B cell (primary cell): ENCODE measurements around the gene LMAN2. TPM values are rescaled to one million over a fixed set of nuclear protein-coding genes. Genes with fewer than 3 reads are reported as not detected.
"Not testable (repeated sequence)": the region's sequence is repeated elsewhere in the genome, so short reads cannot be mapped to it uniquely, and the experiment has no call there.

Source experiments
- ATAC-seq: fragments of 200-7000 bp; cut with Tn5 transposase; one replicate; pipeline ENCODE4 v1.10.0; 2021; ENCODE audit warnings: low read depth, mild to moderate bottlenecking, moderate number of reproducible peaks, moderate library complexity
- CTCF ChIA-PET: fragments of 350-600 bp; sonication (Branson Sonifier 250); formaldehyde crosslinking; loops from one replicate; lab custom pipeline; 2021; ENCODE audit warnings: antibody characterized with exemption, inconsistent platforms; lab: Charles Lee
- POLR2A ChIA-PET: fragments of 350-600 bp; sonication (Branson Sonifier 250); formaldehyde crosslinking; loops from one replicate; lab custom pipeline; 2021; ENCODE audit warnings: antibody characterized with exemption; lab: Charles Lee
- DNase-seq: peaks from one replicate; pipeline ENCODE4 v3.0.0; 2013
- H2AFZ ChIP-seq: 2 replicates; pipeline ENCODE4 v1.6.1; 2012; ENCODE audit warnings: mild to moderate bottlenecking, low read depth, low read length; ENCODE audit not compliant: insufficient read depth, poor library complexity, severe bottlenecking
- H3K27ac ChIP-seq, 2 donors: 1 replicate in 1 of 2; 2 replicates in 1 of 2; pipeline ENCODE4 v1.5.1; 2012 to 2013; ENCODE audit warnings: low read length in 2 of 2, mild to moderate bottlenecking in 2 of 2, moderate library complexity in 1 of 2
- H3K27me3 ChIP-seq, 4 experiments: fragments of 200-600 bp in 1 of 4; sonication (generic) in 1 of 4; replicated peaks in 1 of 4; 1 replicate in 2 of 4; 2 replicates in 2 of 4; pipeline versions ENCODE4 v1.6.1 to v1.7.0; 2013 to 2016; ENCODE audit warnings: low read length in 3 of 4, mild to moderate bottlenecking in 2 of 4, mixed read lengths in 1 of 4, moderate library complexity in 1 of 4; ENCODE audit not compliant: insufficient read depth in 4 of 4, control insufficient read depth in 3 of 4; ENCODE audit errors: control extremely low read depth in 1 of 4
- H3K36me3 ChIP-seq, 2 experiments: replicated peaks in 1 of 2; 1 replicate in 1 of 2; 2 replicates in 1 of 2; pipeline versions ENCODE4 v1.6.1 to v1.7.1; 2013; ENCODE audit warnings: low read length in 1 of 2; ENCODE audit not compliant: insufficient read depth in 2 of 2, control insufficient read depth in 1 of 2; ENCODE audit errors: control extremely low read depth in 1 of 2, extremely low read depth in 1 of 2
- H3K4me1 ChIP-seq, 2 donors: fragments of 200-600 bp in 1 of 2; sonication (generic) in 1 of 2; 1 replicate in 1 of 2; 2 replicates in 1 of 2; pipeline versions ENCODE4 v1.5.1 to v1.6.1; 2013 to 2017; ENCODE audit warnings: low read length in 2 of 2; ENCODE audit not compliant: control insufficient read depth in 2 of 2, insufficient read depth in 2 of 2
- H3K4me2 ChIP-seq: replicated peaks from 2 replicates; pipeline ENCODE3; 2012; ENCODE audit warnings: mild to moderate bottlenecking, low read depth, low read length; ENCODE audit not compliant: poor library complexity, severe bottlenecking
- H3K4me3 ChIP-seq, 5 experiments: fragments of 200-600 bp in 1 of 5; sonication (generic) in 1 of 5; 1 replicate in 3 of 5; 2 replicates in 2 of 5; pipeline versions ENCODE4 v1.5.1 to v1.7.0; 2011 to 2016; ENCODE audit warnings: low read length in 4 of 5, mild to moderate bottlenecking in 4 of 5, low read depth in 2 of 5, control low read depth in 1 of 5, moderate library complexity in 1 of 5; ENCODE audit not compliant: insufficient read depth in 1 of 5; ENCODE audit errors: control extremely low read depth in 1 of 5, extremely low read depth in 1 of 5
- H3K79me2 ChIP-seq: fragments of 200-600 bp; sonication (generic); one replicate; pipeline ENCODE4 v1.6.0; 2016; ENCODE audit warnings: low read length; ENCODE audit not compliant: control insufficient read depth, insufficient read depth
- H3K9ac ChIP-seq: fragments of 200-600 bp; sonication (generic); 2 replicates; pipeline ENCODE4 v1.6.1; 2017; ENCODE audit warnings: mild to moderate bottlenecking, low read length, moderate library complexity
- H3K9me3 ChIP-seq, 3 donors: one replicate each; pipeline versions ENCODE4 v1.6.1 to v1.7.1; 2013; ENCODE audit warnings: low read length in 2 of 3; ENCODE audit not compliant: control insufficient read depth in 2 of 3, insufficient read depth in 1 of 3; ENCODE audit errors: control extremely low read depth in 1 of 3
- H4K20me1 ChIP-seq: 2 replicates; pipeline ENCODE4 v1.6.0; 2012; ENCODE audit warnings: mild to moderate bottlenecking, low read length; ENCODE audit not compliant: insufficient read depth, control insufficient read depth, poor library complexity, severe bottlenecking
- H3K27ac Mint-ChIP-seq: one replicate; pipeline ENCODE4 v1.8.0; 2021; ENCODE audit warnings: mixed read lengths
- H3K27me3 Mint-ChIP-seq: one replicate; pipeline ENCODE4 v1.8.0; 2021; ENCODE audit warnings: mixed read lengths
- H3K4me1 Mint-ChIP-seq: one replicate; pipeline ENCODE4 v1.8.0; 2021; ENCODE audit warnings: mixed read lengths
- H3K4me3 Mint-ChIP-seq: one replicate; pipeline ENCODE4 v1.8.0; 2021; ENCODE audit warnings: mixed read lengths
- H3K9me3 Mint-ChIP-seq: one replicate; pipeline ENCODE4 v1.8.0; 2022; ENCODE audit warnings: mixed read lengths; ENCODE audit not compliant: insufficient read depth
- CTCF ChIP-seq: fragments of 200-600 bp; IDR thresholded peaks from one replicate; pipeline ENCODE4 v1.8.0; 2022; ENCODE audit warnings: antibody characterized with exemption, mild to moderate bottlenecking
- EZH2 ChIP-seq: IDR thresholded peaks from 2 replicates; pipeline ENCODE4 v1.6.1; 2012; ENCODE audit warnings: borderline replicate concordance, low read depth, mild to moderate bottlenecking, moderate library complexity, low read length; ENCODE audit not compliant: insufficient read depth, poor library complexity, severe bottlenecking
- WGBS: methylation state at CpG from one replicate; pipeline ENCODE4 v1.1.5; 2013; ENCODE audit warnings: missing lambda C conversion rate; ENCODE audit not compliant: insufficient coverage; 5-methylcytosine and 5-hydroxymethylcytosine counted together
- intact Hi-C: fragments of 100-400 bp; cut with micrococcal nuclease; formaldehyde crosslinking; loops from one replicate; pipeline ENCODE4 v1.10.0; 2022
- polyA plus RNA-seq: library from polyadenylated mRNA; depleted of rRNA; stranded (reverse); fragments of >200 nt; gene quantifications from 2 replicates; pipeline ENCODE4 v1.2.3, GENCODE V29; 2012
- total RNA-seq, 2 donors: library from RNA; stranded (reverse); fragments of 120-200 nt in 1 of 2; gene quantifications; 1 replicate in 1 of 2; 2 replicates in 1 of 2; pipeline versions ENCODE4 v1.2.3 to v1.2.4, GENCODE V29; 2013 to 2022

LMAN2 gene
- total and polyA plus RNA-seq, 2 donors (not counting 1 experiment from before 2014, with no cell fraction given), result 99.4 to 123 TPM

GRCh38 chr5:177306674-177307543, 44.6 kb downstream of the LMAN2 start:
- ChIA-PET CTCF (interaction anchor here (1.0 to 4.9 kb wide), 3 partner anchors 9 to 150 kb away, joined by 3 to 34 read pairs (median 4); no protein-coding TSS in a partner anchor), POLR2A (interaction anchor here (0.6 kb wide), 1 partner anchor 11 kb away, joined by 3 read pairs; no protein-coding TSS in a partner anchor)
- Histone ChIP-seq H4K20me1 (peaks cover 53% of the 10 kb centered on the region), H2AFZ (no peak overlapping the region), H3K9ac (peak overlapping the region; percentile 13), H3K36me3 (peaks cover 2 to 28% of the 10 kb centered on the region in 2 experiments), H3K4me2 (peak overlapping the region; percentile 39), H3K4me3 (peak overlapping the region in 2 of 5 experiments; percentile 7 to 30), H3K27me3 (no peaks in the 10 kb centered on the region), H3K27ac (peak overlapping the region in 1 of 2 donors; percentile 43), H3K79me2 (peaks cover 53% of the 10 kb centered on the region), H3K9me3 (peaks cover 0 to 2% (median 0%) of the 10 kb centered on the region in 3 donors), H3K4me1 (peaks cover 59 to 78% of the 10 kb centered on the region in 2 donors)
- Mint-ChIP-seq H3K9me3 (no peaks in the 10 kb centered on the region), H3K27ac (peak overlapping the region; percentile 7), H3K27me3 (no peaks in the 10 kb centered on the region), H3K4me3 (peak overlapping the region; percentile 38), H3K4me1 (peaks cover 72% of the 10 kb centered on the region)
- intact Hi-C loops, result no loop called here
- WGBS, result 72% methylated on average over 12 of the region's 15 CpGs
- DNase-seq, result peak; percentile 41
- ATAC-seq, result no peak
- TF ChIP-seq EZH2 (no peak), CTCF (no peak)

- H3K79me2 ChIP-seq, result peaks cover 53% of the 10 kb centered on the region
- Mint-ChIP-seq H3K4me1 (peaks cover 73% of the 10 kb centered on the region), H3K4me3 (peak overlapping the region; percentile 45), H3K27ac (peak overlapping the region; percentile 32)
- DNase-seq, H3K4me3 ChIP-seq, intact Hi-C loops, H3K9me3 Mint-ChIP-seq, H3K27me3 ChIP-seq, H3K9me3 ChIP-seq, H2AFZ ChIP-seq, ATAC-seq, H3K27ac ChIP-seq, H3K4me2 ChIP-seq, H3K27me3 Mint-ChIP-seq, H3K9ac ChIP-seq: not testable (repeated sequence)
- CTCF ChIA-PET, result interaction anchor here (1.0 kb wide), 1 partner anchor 9 kb away, joined by 3 read pairs; no protein-coding TSS in a partner anchor
- H3K4me1 ChIP-seq, result peaks cover 62 to 78% of the 10 kb centered on the region in 2 donors
- POLR2A ChIA-PET, result interaction anchor here (0.6 kb wide), 1 partner anchor 12 kb away, joined by 3 read pairs; no protein-coding TSS in a partner anchor
- H4K20me1 ChIP-seq, result peaks cover 46% of the 10 kb centered on the region
- peaks cover 2 to 35% of the 10 kb centered on the region in 2 experiments for H3K36me3 ChIP-seq
- 95% methylated on average over 8 of the region's 11 CpGs for WGBS
These were observed 45.3 kb downstream of the LMAN2 start for GRCh38 chr5:177306103-177306640.
